HG02943 (cell line): Measurements from ENCODE around the gene NAGK.
"Not testable (repeated sequence)": the region's sequence is repeated elsewhere in the genome, so short reads cannot be mapped to it uniquely, and the experiment has no call there.

Experiments
- ATAC-seq: cut with Tn5 transposase; IDR thresholded peaks from one replicate; pipeline ENCODE4 v1.9.1; 2021; ENCODE audit warnings: mild to moderate bottlenecking, low read depth, moderate library complexity; ENCODE audit not compliant: unreplicated experiment

Gene NAGK

GRCh38 chr2:71067567-71068217 is 756 bp upstream of the NAGK start:
- peak; percentile 7 for ATAC-seq

- no peak for ATAC-seq
Observed at GRCh38 chr2:71069376-71069775, 928 bp downstream of the NAGK start.

GRCh38 chr2:71070294-71071093 is 2.0 kb downstream of the NAGK start:
- no peak for ATAC-seq

- ATAC-seq, result peak; percentile 29
Observed at GRCh38 chr2:71071681-71072398, 3.4 kb downstream of the NAGK start.

GRCh38 chr2:71072492-71072891 is 4.0 kb downstream of the NAGK start:
- ATAC-seq, result no peak

GRCh38 chr2:71073475-71073874 is 5.0 kb downstream of the NAGK start:
- ATAC-seq, result no peak

GRCh38 chr2:71074893-71075395 is 6.5 kb downstream of the NAGK start:
- ATAC-seq, result no peak

GRCh38 chr2:71078624-71079023 is 10.2 kb downstream of the NAGK start:
- no peak for ATAC-seq

GRCh38 chr2:71082402-71083252 is 14.2 kb downstream of the NAGK start:
- ATAC-seq, result no peak

- ATAC-seq, result not testable (repeated sequence)
Observed at GRCh38 chr2:71083297-71083696, 14.8 kb downstream of the NAGK start.

- ATAC-seq, result not testable (repeated sequence)
Observed at GRCh38 chr2:71083752-71084312, 15.4 kb downstream of the NAGK start.

- not testable (repeated sequence) for ATAC-seq
Observed at GRCh38 chr2:71085325-71086003, 17.0 kb downstream of the NAGK start.

- ATAC-seq, result not testable (repeated sequence)
Observed at GRCh38 chr2:71089475-71089874, 21.0 kb downstream of the NAGK start.

- not testable (repeated sequence) for ATAC-seq
Observed at GRCh38 chr2:71091808-71092207, 23.4 kb downstream of the NAGK start.

GRCh38 chr2:71092491-71093260 is 24.2 kb downstream of the NAGK start:
- ATAC-seq, result not testable (repeated sequence)

- no peak for ATAC-seq
Observed at GRCh38 chr2:71100195-71100964, 31.9 kb downstream of the NAGK start.

- no peak for ATAC-seq
Observed at GRCh38 chr2:71101656-71102055, 33.2 kb downstream of the NAGK start.
